ENCODE data around the gene HLCS.

- TF ChIP-seq CTCF (IDR thresholded peaks at IDR 0.05; ENCODE audit: poor library complexity), result no peak
- no peak for TF ChIP-seq EZH2 (IDR thresholded peaks at IDR 0.05; ENCODE audit: borderline replicate concordance)
- no peak for TF ChIP-seq EZH2phosphoT487 (IDR thresholded peaks at IDR 0.05; ENCODE audit: low read depth, severe bottlenecking, unreplicated experiment)
Measured at GRCh38 chr21:36891692-36892091, 74.8 kb downstream of the HLCS start.
